K562 (cell line): ENCODE results near the gene LY6G6C. TPM values are rescaled to one million over a fixed set of nuclear protein-coding genes. Genes with fewer than 3 reads are reported as not detected.
A peak's percentile ranks its signal among the peaks of the same experiment; 100 is the strongest.

Experiments
- ARID3B ChIP-seq: fragments of 250-450 bp; sonication (Bioruptor Pico); IDR thresholded peaks from 2 replicates; pipeline ENCODE4 v1.4.0; 2020; ENCODE audit warnings: borderline replicate concordance
- CBX3 ChIP-seq, 2 experiments: IDR thresholded peaks; 1 replicate in 1 of 2; 2 replicates in 1 of 2; pipeline ENCODE4 v1.6.1; 2012; ENCODE audit warnings: inconsistent platforms in 2 of 2, low read length in 2 of 2, borderline replicate concordance in 1 of 2, control low read depth in 1 of 2
- CHD4 ChIP-seq: fragments of 200-600 bp; sonication (generic); IDR thresholded peaks from 3 replicates; pipeline ENCODE4 v1.6.1; 2012; ENCODE audit warnings: low read depth, mild to moderate bottlenecking, mixed read lengths, low read length, inconsistent platforms; ENCODE audit not compliant: insufficient read depth, insufficient replicate concordance, poor library complexity, severe bottlenecking
- ETV6 ChIP-seq, 3 experiments: fragments of 150-350 bp in 1 of 3; sonication (generic) in 1 of 3; formaldehyde crosslinking in 1 of 3; IDR thresholded peaks; 2 replicates each; pipeline versions ENCODE4 v1.6.1 to v1.8.0; 2014 to 2022; ENCODE audit warnings: borderline replicate concordance in 2 of 3, low read depth in 2 of 3, antibody characterized with exemption in 1 of 3, low read length in 1 of 3, mild to moderate bottlenecking in 1 of 3, missing genetic modification reagents in 1 of 3
- FOSL1 ChIP-seq: fragments of 200-800 bp; sonication (Bioruptor generic); conservative IDR thresholded peaks from 2 replicates; pipeline ENCODE4 v1.6.1; 2016; ENCODE audit warnings: missing genetic modification characterization, missing compliant biosample characterization
- FUS ChIP-seq: fragments of 200-400 bp; formaldehyde crosslinking; optimal IDR thresholded peaks from 2 replicates; pipeline ENCODE3; 2017; ENCODE audit warnings: low read depth, low read length
- JUND ChIP-seq, 2 experiments: IDR thresholded peaks; 2 replicates in 1 of 2; 3 replicates in 1 of 2; pipeline ENCODE4 v1.6.1; 2011; ENCODE audit warnings: borderline replicate concordance in 2 of 2, low read depth in 2 of 2, low read length in 2 of 2, improper control_type of control experiment in 1 of 2, missing biosample characterization in 1 of 2, missing genetic modification characterization in 1 of 2, missing genetic modification reagents in 1 of 2
- KDM4B ChIP-seq, 2 experiments: fragments of 450-650 bp in 1 of 2; sonication (generic) in 1 of 2; IDR thresholded peaks; 2 replicates each; pipeline ENCODE4 v1.6.1; 2016 to 2017; ENCODE audit warnings: borderline replicate concordance in 2 of 2, antibody characterized with exemption in 1 of 2, low read depth in 1 of 2, mild to moderate bottlenecking in 1 of 2
- KLF6 ChIP-seq: fragments of 250-450 bp; sonication (Bioruptor Pico); IDR thresholded peaks from 2 replicates; pipeline ENCODE4 v1.4.0; 2020; ENCODE audit warnings: mild to moderate bottlenecking, moderate library complexity, borderline replicate concordance
- LARP7 ChIP-seq: fragments of 450-650 bp; IDR thresholded peaks from 2 replicates; pipeline ENCODE4 v1.6.1; 2016
- NR2C1 ChIP-seq, 2 experiments: fragments of 450-650 bp; IDR thresholded peaks; 2 replicates each; pipeline ENCODE4 v1.6.1; 2017; ENCODE audit warnings: mild to moderate bottlenecking in 2 of 2, antibody characterized with exemption in 1 of 2, inconsistent platforms in 1 of 2, missing compliant biosample characterization in 1 of 2, missing genetic modification characterization in 1 of 2
- SETDB1 ChIP-seq: IDR thresholded peaks from one replicate; pipeline ENCODE4 v1.6.1; 2012; ENCODE audit warnings: low read length, control low read depth, inconsistent platforms
- SMAD2 ChIP-seq: fragments of 150-350 bp; IDR thresholded peaks from 2 replicates; pipeline ENCODE4 v1.6.1; 2014; ENCODE audit warnings: low read depth, mild to moderate bottlenecking, low read length
- SNRNP70 ChIP-seq: fragments of 200-400 bp; formaldehyde crosslinking; optimal IDR thresholded peaks from 2 replicates; pipeline ENCODE3; 2017; ENCODE audit warnings: low read depth, low read length
- SRSF3 ChIP-seq: fragments of 200-400 bp; formaldehyde crosslinking; IDR thresholded peaks from 2 replicates; pipeline ENCODE4 v1.6.1; 2016; ENCODE audit warnings: mild to moderate bottlenecking, low read length, moderate library complexity; ENCODE audit not compliant: insufficient read depth
- TEAD2 ChIP-seq: fragments of 450-650 bp; IDR thresholded peaks from 2 replicates; pipeline ENCODE4 v1.6.1; 2016; ENCODE audit warnings: missing genetic modification characterization, control low read depth, missing compliant biosample characterization
- TFAM ChIP-seq: fragments of 250-450 bp; sonication (Bioruptor Pico); conservative IDR thresholded peaks from 2 replicates; pipeline ENCODE4 v1.5.0; 2021; ENCODE audit warnings: mild to moderate bottlenecking, moderate library complexity
- THRB ChIP-seq: fragments of 450-650 bp; formaldehyde crosslinking; conservative IDR thresholded peaks from 2 replicates; pipeline ENCODE4 v1.4.0; 2022; ENCODE audit warnings: mild to moderate bottlenecking, missing genetic modification characterization
- XRCC4 ChIP-seq: IDR thresholded peaks from one replicate; pipeline ENCODE4 v1.6.1; 2011; ENCODE audit not compliant: insufficient read depth, insufficient read length; ENCODE audit errors: extremely low read depth
- ZNF384 ChIP-seq: IDR thresholded peaks from 2 replicates; pipeline ENCODE4 v1.6.1; 2012; ENCODE audit warnings: low read depth, low read length, improper control_type of control experiment
- ZNF561 ChIP-seq: fragments of 450-650 bp; formaldehyde crosslinking; conservative IDR thresholded peaks from 2 replicates; pipeline ENCODE4 v1.4.0; 2020; ENCODE audit warnings: mild to moderate bottlenecking, moderate library complexity
- ZNF696 ChIP-seq: fragments of 250-450 bp; sonication (Bioruptor Pico); conservative IDR thresholded peaks from 2 replicates; pipeline ENCODE4 v1.4.0; 2020; ENCODE audit warnings: mild to moderate bottlenecking, moderate library complexity
- ZNF76 ChIP-seq: fragments of 250-450 bp; sonication (Bioruptor Pico); IDR thresholded peaks from 2 replicates; pipeline ENCODE4 v1.4.0; 2020; ENCODE audit warnings: mild to moderate bottlenecking, moderate library complexity, borderline replicate concordance
- polyA plus RNA-seq, 8 experiments: library from polyadenylated mRNA; depleted of rRNA in 4 of 8; stranded (reverse) in 5 of 8; unstranded in 3 of 8; fragments of >200 nt; fragmentation: Nextera tagmentation in 2 of 8; fragmentation: Illumina TruSeq in 1 of 8; extraction: Ambion mirVana in 2 of 8; extraction: Trizol in 1 of 8; gene quantifications; 2 replicates each; pipeline versions ENCODE4 v1.2.1 to v1.2.3, GENCODE V29; 2011 to 2014; ENCODE audit warnings: inconsistent platforms in 1 of 8, missing spikeins in 1 of 8
- total RNA-seq, 7 experiments: library from RNA; depleted of rRNA in 6 of 7; stranded (reverse); fragments of >200 nt in 6 of 7; fragmentation: Illumina TruSeq in 2 of 7; extraction: Trizol in 2 of 7; gene quantifications; 2 replicates each; pipeline versions ENCODE4 v1.2.1 to v1.2.3, GENCODE V29; 2011 to 2021; ENCODE audit warnings: low replicate concordance in 1 of 7

The LY6G6C gene
- total and polyA plus RNA-seq, 9 of the 15 experiments (the other 6 are each of a cell fraction or from before 2014, with no cell fraction given): 0.06 to 0.20 TPM; not detected in 7

GRCh38 chr6:31739639-31740396, 18.3 kb upstream of the LY6G6C start, which contains the start of gene MSH5 (continued):
- TF ChIP-seq ZNF76: 0 out of 2 replicates have a peak, but pooled peaks have one; percentile 83
- TF ChIP-seq ZNF696: no peak
- TF ChIP-seq SNRNP70: no peak
- 0 out of 2 replicates have a peak, but pooled peaks have one; percentile 68 for TF ChIP-seq ARID3B
- TF ChIP-seq SRSF3: peak; percentile 99
- TF ChIP-seq TEAD2 (tag): no peak
- TF ChIP-seq ETV6 (IDR thresholded peaks at IDR 0.05; ENCODE audit: borderline replicate concordance in 1 of 2, low read depth in 2 of 2, low read length in 1 of 2): 0 out of 4 replicates have a peak, but pooled peaks of 1 of the 2 experiments have one; percentile 52
- peak; percentile 95; the same call in 1 of the 2 replicates for TF ChIP-seq ETV6 (CRISPR knock-in tag; IDR thresholded peaks at IDR 0.05; ENCODE audit: borderline replicate concordance)
- no peak for TF ChIP-seq XRCC4
- TF ChIP-seq ZNF561 (CRISPR knock-in tag): peak; percentile 50; the same call in 1 of the 2 replicates
- peak; percentile 14 for TF ChIP-seq SETDB1
- TF ChIP-seq ZNF384: peak; percentile 49; the same call in 1 of the 2 replicates
- no peak for TF ChIP-seq TFAM (CRISPR knock-in tag)
- no peak for TF ChIP-seq SMAD2
- peak in 1 of 2 experiments; percentile 97; a peak in 1 of 3 replicates for TF ChIP-seq CBX3 (IDR thresholded peaks at IDR 0.05; ENCODE audit: borderline replicate concordance in 1 of 2, low read length in 2 of 2)
- TF ChIP-seq KLF6 (CRISPR knock-in tag): peak; percentile 86
- TF ChIP-seq JUND (IDR thresholded peaks at IDR 0.05; ENCODE audit: borderline replicate concordance, low read depth, low read length): peak; percentile 72
- TF ChIP-seq JUND (tag; IDR thresholded peaks at IDR 0.05; ENCODE audit: borderline replicate concordance, low read depth, low read length): peak; percentile 56; the same call in 1 of the 3 replicates
- no peak for TF ChIP-seq FUS
- TF ChIP-seq THRB: peak; percentile 64; the same call in 1 of the 2 replicates
- peak; percentile 18 for TF ChIP-seq CHD4
- TF ChIP-seq FOSL1 (tag): no peak
- no peak for TF ChIP-seq KDM4B (IDR thresholded peaks at IDR 0.05; ENCODE audit: borderline replicate concordance in 2 of 2, low read depth in 1 of 2)
- peak; percentile 86; the same call in 1 of the 2 replicates for TF ChIP-seq LARP7
- no peak for TF ChIP-seq NR2C1 (IDR thresholded peaks at IDR 0.05)
- no peak for TF ChIP-seq NR2C1 (tag; IDR thresholded peaks at IDR 0.05)
